ENCODE data around the gene FGF10. TPM values are rescaled to one million over a fixed set of nuclear protein-coding genes. Genes with fewer than 3 reads are reported as not detected.

FGF10 gene
- total RNA-seq, 1 experiment from 2014 or later, result 0.37 TPM

DNA sequence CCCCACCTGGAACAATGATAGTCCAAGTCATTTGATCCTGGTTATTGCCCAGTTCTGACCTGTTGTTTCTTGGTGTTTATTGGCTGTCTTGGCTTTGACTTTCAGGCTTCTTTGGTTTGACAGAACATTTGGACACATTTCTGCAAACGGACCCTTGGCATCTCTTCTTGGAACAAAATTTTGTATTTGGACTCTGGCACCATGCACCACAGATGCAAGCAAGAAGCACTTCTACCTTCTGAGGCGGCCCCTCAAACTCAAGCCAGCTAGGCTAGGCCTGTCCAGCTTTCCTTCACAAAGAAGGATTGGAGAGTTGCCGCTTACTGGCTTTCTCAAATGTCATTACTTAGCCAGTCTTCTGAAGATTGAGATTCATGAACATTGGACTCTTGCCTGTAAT lies 23.1 kb upstream of the FGF10 start:
- DNase-seq (ENCODE audit: low spot score) (no peak), ATAC-seq (no peak)
- ChIA-PET POLR2A (no interaction called here), CTCF (no interaction called here)
- H3K9me3 Mint-ChIP-seq, result no peaks in the 10 kb centered on the region
- H3K4me1 Mint-ChIP-seq, result no peaks in the 10 kb centered on the region
- H3K27me3 Mint-ChIP-seq (ENCODE audit: low read depth), result no peaks in the 10 kb centered on the region
- H3K4me3 Mint-ChIP-seq, result no peak overlapping the region
- no peaks in the 10 kb centered on the region for H3K36me3 Mint-ChIP-seq
- H3K27ac Mint-ChIP-seq, result no peak overlapping the region
- TF ChIP-seq CBFB (CRISPR knock-in tag; IDR thresholded peaks at IDR 0.05; ENCODE audit: low read depth) (no peak), CREB1 (CRISPR knock-in tag; IDR thresholded peaks at IDR 0.05) (no peak), TEAD1 (CRISPR knock-in tag; IDR thresholded peaks at IDR 0.05) (no peak), ZNF138 (CRISPR knock-in tag; conservative IDR thresholded peaks at IDR 0.05) (no peak), FOXP1 (CRISPR knock-in tag; IDR thresholded peaks at IDR 0.05; ENCODE audit: borderline replicate concordance) (no peak), SMAD4 (CRISPR knock-in tag; IDR thresholded peaks at IDR 0.05) (no peak), ZNF263 (CRISPR knock-in tag; IDR thresholded peaks at IDR 0.05; ENCODE audit: low read depth) (no peak), ESRRA (CRISPR knock-in tag; IDR thresholded peaks at IDR 0.05; ENCODE audit: borderline replicate concordance) (no peak)
- TF ChIP-seq, protein P1, sequence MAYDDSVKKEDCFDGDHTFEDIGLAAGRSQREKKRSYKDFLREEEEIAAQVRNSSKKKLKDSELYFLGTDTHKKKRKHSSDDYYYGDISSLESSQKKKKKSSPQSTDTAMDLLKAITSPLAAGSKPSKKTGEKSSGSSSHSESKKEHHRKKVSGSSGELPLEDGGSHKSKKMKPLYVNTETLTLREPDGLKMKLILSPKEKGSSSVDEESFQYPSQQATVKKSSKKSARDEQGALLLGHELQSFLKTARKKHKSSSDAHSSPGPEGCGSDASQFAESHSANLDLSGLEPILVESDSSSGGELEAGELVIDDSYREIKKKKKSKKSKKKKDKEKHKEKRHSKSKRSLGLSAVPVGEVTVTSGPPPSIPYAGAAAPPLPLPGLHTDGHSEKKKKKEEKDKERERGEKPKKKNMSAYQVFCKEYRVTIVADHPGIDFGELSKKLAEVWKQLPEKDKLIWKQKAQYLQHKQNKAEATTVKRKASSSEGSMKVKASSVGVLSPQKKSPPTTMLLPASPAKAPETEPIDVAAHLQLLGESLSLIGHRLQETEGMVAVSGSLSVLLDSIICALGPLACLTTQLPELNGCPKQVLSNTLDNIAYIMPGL (CRISPR knock-in tag; IDR thresholded peaks at IDR 0.05), result no peak
- TF ChIP-seq, protein P2, sequence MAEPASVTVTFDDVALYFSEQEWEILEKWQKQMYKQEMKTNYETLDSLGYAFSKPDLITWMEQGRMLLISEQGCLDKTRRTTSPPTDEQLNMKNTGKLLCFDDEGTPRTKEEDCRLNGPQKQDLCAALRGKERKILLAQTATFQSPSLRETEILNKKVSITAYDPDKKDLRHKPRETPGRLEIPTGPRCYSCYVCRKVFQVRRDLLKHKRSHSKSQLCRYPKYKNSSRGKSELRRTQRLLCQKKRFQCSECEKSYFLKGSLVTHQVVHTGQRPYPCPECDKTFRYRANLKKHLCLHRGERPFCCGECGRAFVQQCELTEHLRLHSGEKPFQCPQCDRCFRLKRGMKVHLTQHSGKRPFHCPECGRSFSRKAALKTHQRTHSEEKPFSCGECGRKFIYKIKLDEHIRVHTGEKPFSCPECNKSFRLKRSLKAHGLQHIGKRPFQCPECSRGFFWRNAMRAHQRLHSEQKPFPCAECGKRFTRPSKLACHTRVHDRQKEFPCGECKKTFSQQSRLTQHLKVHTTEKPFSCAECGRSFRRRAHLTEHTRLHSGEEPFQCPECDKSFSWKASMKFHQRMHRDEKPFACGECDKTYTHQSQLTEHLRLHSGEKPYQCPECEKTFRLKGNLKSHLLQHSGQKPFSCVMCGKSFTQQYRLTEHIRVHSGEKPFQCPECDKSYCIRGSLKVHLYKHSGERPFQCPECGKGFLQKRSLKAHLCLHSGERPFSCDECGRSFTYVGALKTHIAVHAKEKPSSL (CRISPR knock-in tag; conservative IDR thresholded peaks at IDR 0.05), result no peak
- TF ChIP-seq, protein P3, sequence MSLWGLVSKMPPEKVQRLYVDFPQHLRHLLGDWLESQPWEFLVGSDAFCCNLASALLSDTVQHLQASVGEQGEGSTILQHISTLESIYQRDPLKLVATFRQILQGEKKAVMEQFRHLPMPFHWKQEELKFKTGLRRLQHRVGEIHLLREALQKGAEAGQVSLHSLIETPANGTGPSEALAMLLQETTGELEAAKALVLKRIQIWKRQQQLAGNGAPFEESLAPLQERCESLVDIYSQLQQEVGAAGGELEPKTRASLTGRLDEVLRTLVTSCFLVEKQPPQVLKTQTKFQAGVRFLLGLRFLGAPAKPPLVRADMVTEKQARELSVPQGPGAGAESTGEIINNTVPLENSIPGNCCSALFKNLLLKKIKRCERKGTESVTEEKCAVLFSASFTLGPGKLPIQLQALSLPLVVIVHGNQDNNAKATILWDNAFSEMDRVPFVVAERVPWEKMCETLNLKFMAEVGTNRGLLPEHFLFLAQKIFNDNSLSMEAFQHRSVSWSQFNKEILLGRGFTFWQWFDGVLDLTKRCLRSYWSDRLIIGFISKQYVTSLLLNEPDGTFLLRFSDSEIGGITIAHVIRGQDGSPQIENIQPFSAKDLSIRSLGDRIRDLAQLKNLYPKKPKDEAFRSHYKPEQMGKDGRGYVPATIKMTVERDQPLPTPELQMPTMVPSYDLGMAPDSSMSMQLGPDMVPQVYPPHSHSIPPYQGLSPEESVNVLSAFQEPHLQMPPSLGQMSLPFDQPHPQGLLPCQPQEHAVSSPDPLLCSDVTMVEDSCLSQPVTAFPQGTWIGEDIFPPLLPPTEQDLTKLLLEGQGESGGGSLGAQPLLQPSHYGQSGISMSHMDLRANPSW (CRISPR knock-in tag; conservative IDR thresholded peaks at IDR 0.05; ENCODE audit: low read depth), result no peak
- TF ChIP-seq, protein P4, sequence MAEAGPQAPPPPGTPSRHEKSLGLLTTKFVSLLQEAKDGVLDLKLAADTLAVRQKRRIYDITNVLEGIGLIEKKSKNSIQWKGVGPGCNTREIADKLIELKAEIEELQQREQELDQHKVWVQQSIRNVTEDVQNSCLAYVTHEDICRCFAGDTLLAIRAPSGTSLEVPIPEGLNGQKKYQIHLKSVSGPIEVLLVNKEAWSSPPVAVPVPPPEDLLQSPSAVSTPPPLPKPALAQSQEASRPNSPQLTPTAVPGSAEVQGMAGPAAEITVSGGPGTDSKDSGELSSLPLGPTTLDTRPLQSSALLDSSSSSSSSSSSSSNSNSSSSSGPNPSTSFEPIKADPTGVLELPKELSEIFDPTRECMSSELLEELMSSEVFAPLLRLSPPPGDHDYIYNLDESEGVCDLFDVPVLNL (CRISPR knock-in tag; IDR thresholded peaks at IDR 0.05; ENCODE audit: borderline replicate concordance, low read depth), result no peak
- TF ChIP-seq, protein P5, sequence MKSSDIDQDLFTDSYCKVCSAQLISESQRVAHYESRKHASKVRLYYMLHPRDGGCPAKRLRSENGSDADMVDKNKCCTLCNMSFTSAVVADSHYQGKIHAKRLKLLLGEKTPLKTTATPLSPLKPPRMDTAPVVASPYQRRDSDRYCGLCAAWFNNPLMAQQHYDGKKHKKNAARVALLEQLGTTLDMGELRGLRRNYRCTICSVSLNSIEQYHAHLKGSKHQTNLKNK (CRISPR knock-in tag; IDR thresholded peaks at IDR 0.05), result no peak
- TF ChIP-seq, protein P6, sequence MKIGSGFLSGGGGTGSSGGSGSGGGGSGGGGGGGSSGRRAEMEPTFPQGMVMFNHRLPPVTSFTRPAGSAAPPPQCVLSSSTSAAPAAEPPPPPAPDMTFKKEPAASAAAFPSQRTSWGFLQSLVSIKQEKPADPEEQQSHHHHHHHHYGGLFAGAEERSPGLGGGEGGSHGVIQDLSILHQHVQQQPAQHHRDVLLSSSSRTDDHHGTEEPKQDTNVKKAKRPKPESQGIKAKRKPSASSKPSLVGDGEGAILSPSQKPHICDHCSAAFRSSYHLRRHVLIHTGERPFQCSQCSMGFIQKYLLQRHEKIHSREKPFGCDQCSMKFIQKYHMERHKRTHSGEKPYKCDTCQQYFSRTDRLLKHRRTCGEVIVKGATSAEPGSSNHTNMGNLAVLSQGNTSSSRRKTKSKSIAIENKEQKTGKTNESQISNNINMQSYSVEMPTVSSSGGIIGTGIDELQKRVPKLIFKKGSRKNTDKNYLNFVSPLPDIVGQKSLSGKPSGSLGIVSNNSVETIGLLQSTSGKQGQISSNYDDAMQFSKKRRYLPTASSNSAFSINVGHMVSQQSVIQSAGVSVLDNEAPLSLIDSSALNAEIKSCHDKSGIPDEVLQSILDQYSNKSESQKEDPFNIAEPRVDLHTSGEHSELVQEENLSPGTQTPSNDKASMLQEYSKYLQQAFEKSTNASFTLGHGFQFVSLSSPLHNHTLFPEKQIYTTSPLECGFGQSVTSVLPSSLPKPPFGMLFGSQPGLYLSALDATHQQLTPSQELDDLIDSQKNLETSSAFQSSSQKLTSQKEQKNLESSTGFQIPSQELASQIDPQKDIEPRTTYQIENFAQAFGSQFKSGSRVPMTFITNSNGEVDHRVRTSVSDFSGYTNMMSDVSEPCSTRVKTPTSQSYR (CRISPR knock-in tag; IDR thresholded peaks at IDR 0.05), result no peak
- TF ChIP-seq, protein P7, sequence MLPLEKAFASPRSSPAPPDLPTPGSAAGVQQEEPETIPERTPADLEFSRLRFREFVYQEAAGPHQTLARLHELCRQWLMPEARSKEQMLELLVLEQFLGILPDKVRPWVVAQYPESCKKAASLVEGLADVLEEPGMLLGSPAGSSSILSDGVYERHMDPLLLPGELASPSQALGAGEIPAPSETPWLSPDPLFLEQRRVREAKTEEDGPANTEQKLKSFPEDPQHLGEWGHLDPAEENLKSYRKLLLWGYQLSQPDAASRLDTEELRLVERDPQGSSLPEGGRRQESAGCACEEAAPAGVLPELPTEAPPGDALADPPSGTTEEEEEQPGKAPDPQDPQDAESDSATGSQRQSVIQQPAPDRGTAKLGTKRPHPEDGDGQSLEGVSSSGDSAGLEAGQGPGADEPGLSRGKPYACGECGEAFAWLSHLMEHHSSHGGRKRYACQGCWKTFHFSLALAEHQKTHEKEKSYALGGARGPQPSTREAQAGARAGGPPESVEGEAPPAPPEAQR (CRISPR knock-in tag; IDR thresholded peaks at IDR 0.05), result no peak
- TF ChIP-seq, protein P8, sequence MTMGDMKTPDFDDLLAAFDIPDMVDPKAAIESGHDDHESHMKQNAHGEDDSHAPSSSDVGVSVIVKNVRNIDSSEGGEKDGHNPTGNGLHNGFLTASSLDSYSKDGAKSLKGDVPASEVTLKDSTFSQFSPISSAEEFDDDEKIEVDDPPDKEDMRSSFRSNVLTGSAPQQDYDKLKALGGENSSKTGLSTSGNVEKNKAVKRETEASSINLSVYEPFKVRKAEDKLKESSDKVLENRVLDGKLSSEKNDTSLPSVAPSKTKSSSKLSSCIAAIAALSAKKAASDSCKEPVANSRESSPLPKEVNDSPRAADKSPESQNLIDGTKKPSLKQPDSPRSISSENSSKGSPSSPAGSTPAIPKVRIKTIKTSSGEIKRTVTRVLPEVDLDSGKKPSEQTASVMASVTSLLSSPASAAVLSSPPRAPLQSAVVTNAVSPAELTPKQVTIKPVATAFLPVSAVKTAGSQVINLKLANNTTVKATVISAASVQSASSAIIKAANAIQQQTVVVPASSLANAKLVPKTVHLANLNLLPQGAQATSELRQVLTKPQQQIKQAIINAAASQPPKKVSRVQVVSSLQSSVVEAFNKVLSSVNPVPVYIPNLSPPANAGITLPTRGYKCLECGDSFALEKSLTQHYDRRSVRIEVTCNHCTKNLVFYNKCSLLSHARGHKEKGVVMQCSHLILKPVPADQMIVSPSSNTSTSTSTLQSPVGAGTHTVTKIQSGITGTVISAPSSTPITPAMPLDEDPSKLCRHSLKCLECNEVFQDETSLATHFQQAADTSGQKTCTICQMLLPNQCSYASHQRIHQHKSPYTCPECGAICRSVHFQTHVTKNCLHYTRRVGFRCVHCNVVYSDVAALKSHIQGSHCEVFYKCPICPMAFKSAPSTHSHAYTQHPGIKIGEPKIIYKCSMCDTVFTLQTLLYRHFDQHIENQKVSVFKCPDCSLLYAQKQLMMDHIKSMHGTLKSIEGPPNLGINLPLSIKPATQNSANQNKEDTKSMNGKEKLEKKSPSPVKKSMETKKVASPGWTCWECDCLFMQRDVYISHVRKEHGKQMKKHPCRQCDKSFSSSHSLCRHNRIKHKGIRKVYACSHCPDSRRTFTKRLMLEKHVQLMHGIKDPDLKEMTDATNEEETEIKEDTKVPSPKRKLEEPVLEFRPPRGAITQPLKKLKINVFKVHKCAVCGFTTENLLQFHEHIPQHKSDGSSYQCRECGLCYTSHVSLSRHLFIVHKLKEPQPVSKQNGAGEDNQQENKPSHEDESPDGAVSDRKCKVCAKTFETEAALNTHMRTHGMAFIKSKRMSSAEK (CRISPR knock-in tag; IDR thresholded peaks at IDR 0.05; ENCODE audit: borderline replicate concordance), result no peak
- TF ChIP-seq, protein P9, sequence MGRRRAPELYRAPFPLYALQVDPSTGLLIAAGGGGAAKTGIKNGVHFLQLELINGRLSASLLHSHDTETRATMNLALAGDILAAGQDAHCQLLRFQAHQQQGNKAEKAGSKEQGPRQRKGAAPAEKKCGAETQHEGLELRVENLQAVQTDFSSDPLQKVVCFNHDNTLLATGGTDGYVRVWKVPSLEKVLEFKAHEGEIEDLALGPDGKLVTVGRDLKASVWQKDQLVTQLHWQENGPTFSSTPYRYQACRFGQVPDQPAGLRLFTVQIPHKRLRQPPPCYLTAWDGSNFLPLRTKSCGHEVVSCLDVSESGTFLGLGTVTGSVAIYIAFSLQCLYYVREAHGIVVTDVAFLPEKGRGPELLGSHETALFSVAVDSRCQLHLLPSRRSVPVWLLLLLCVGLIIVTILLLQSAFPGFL (CRISPR knock-in tag; IDR thresholded peaks at IDR 0.05; ENCODE audit: borderline replicate concordance), result no peak
- TF ChIP-seq, protein P10, sequence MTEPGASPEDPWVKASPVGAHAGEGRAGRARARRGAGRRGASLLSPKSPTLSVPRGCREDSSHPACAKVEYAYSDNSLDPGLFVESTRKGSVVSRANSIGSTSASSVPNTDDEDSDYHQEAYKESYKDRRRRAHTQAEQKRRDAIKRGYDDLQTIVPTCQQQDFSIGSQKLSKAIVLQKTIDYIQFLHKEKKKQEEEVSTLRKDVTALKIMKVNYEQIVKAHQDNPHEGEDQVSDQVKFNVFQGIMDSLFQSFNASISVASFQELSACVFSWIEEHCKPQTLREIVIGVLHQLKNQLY (CRISPR knock-in tag; IDR thresholded peaks at IDR 0.05), result no peak

All from WTC11 (cell line).